Measurements from ENCODE around the gene NELFB. TPM values are rescaled to one million over a fixed set of nuclear protein-coding genes. Genes with fewer than 3 reads are reported as not detected.

The NELFB gene
- total and polyA plus RNA-seq, 5 donors: 33.8 to 38.6 (median 35.6) TPM

DNA sequence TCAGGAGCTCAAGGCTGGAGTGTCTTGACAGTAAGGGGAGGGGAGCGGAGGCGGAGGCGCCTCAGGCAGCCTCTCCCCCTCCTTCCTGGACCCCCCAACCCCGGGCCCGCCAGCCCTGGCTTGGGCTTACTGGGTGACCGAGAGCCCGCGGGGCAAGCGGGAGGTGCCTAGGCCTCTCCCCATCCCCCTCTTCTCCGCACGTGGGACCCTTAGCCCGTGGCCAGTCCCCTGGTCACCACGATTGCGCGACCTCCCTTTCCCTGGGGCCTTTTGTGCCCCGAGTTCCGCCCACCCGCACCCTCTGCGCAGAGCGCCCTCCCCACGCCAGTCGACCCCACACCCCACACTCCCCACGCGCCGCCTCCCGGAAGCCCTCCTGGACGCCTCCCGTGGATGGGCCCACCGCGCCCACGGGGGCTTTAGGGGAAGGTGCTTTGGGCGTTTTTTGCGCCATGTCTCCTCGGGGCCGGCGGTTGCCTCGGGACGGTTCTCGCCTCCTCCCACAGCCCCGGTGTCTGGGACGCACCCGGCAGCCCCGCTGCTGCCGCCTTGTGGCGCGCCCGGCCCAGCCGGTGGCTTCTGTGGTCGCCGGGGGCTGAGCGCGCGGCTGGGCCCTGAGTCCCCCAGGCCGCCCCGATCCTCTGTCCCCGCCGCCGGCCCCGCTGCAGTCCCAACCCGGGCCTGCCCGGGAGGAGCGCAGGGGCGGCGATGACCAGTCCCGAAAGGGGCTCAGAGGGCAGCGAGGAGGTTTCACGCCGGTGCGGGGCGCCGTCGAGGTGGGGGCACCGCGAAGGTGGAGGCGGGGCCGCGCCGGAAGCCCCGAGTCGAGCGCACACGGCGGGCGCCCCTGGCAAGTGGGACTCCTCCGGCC is 25.6 kb downstream of the NELFB start:
- no peaks in the 10 kb centered on the region for H3K27me3 ChIP-seq (ENCODE audit: control insufficient read depth, insufficient read depth)
- no peak overlapping the region for H3K27ac ChIP-seq (ENCODE audit: low read length)
- no peak overlapping the region for H3K4me3 ChIP-seq (ENCODE audit: low read length)
- DNase-seq (peak in 2 of 3 donors; percentile 33 to 73), ATAC-seq (no peak)
- 36% methylated on average over 85 of the region's 85 CpGs for WGBS
- peaks cover 5% of the 10 kb centered on the region for H3K4me1 ChIP-seq (ENCODE audit: control insufficient read depth, insufficient read depth, low read length)
- intact Hi-C loops (cut with DNase I): no loop called here
- H3K9me3 ChIP-seq (ENCODE audit: control insufficient read depth, low read length): no peaks in the 10 kb centered on the region

DNA sequence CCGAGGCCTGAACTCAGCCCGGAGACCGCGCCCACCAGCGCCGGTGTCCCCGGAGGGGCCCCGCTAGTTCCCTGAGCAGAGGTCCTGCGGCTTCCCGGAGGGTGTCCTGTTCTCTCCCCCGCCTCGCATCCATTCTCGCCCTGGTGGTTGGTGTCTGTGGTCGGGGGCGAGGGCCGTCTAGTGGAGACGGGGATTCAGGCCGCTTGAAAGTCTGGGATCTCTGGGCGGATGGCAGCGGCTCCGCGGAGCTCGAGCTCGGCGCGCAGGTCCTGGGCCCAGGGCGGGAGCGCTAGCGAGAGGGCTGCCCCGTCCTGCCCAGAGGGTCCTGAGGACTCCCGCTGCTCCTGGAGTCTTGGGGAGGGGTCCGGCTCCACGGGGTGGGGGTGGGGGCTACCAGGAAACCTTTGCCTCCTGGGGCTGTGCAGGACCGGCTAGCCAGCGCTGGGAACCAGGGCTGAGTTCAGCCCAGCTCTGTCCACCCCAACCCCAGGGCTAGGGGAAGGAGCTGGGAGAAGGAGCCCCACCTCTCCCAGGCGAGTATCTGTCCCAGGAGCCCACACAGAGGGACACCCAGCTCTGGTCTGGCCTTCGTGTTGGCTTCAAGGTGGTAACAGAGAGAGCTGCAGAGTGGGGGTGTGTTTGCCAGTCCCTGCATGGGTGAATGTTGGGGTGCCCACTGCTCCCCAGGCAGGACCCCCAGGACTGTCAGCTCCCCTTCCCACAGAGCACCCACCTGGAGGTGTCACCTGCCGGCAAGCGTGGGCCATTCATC is 26.4 kb downstream of the NELFB start:
- no peaks in the 10 kb centered on the region for H3K27me3 ChIP-seq (ENCODE audit: control insufficient read depth, insufficient read depth)
- no peak overlapping the region for H3K4me3 ChIP-seq (ENCODE audit: low read length)
- DNase-seq (no peak), ATAC-seq (no peak)
- no peaks in the 10 kb centered on the region for H3K4me1 ChIP-seq (ENCODE audit: control insufficient read depth, insufficient read depth, low read length)
- H3K9me3 ChIP-seq (ENCODE audit: control insufficient read depth, low read length): no peaks in the 10 kb centered on the region
- 56% methylated on average over 39 of the region's 39 CpGs for WGBS
- H3K27ac ChIP-seq (ENCODE audit: low read length): no peak overlapping the region
- intact Hi-C loops (cut with DNase I): no loop called here

GRCh38 chr9:137286975-137287383 is 31.9 kb downstream of the NELFB start:
- 52% methylated on average over 14 of the region's 14 CpGs for WGBS
- Histone ChIP-seq H3K27me3 (ENCODE audit: control insufficient read depth, insufficient read depth) (no peaks in the 10 kb centered on the region), H3K27ac (ENCODE audit: low read length) (no peak overlapping the region), H3K4me1 (ENCODE audit: control insufficient read depth, insufficient read depth, low read length) (no peaks in the 10 kb centered on the region), H3K9me3 (ENCODE audit: control insufficient read depth, low read length) (no peaks in the 10 kb centered on the region), H3K4me3 (ENCODE audit: low read length) (no peak overlapping the region)
- ATAC-seq (peak; percentile 90 to 91), DNase-seq (peak; percentile 52 to 74 (median 66))
- intact Hi-C loops (cut with DNase I): no loop called here

DNA sequence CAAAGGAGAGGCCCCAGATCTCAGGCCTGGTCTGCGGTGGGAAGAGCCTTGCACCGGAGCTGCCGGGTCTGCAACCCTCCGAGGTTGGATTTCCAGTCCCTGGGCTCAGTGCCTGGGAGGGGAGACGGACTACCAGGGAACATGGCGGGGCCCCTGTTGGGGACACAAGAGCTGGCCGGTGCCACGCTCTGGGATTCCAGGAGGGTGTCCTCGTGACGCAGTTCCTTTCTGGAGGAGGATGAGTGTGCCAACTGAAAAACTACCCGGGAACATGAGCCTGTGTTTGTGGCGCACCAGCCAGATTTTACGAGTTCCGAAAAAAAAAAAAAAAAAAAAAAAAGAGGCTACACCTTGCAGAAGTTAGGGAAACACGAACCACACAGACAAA is 38.0 kb downstream of the NELFB start:
- intact Hi-C loops (cut with DNase I): loop anchor here in 2 of 4 donors (10.0 kb wide), 1 partner anchor 232 kb away; no protein-coding TSS in a partner anchor
- WGBS: 74% methylated on average over 15 of the region's 15 CpGs
- H3K27me3 ChIP-seq (ENCODE audit: control insufficient read depth, insufficient read depth): no peaks in the 10 kb centered on the region
- ATAC-seq: no peak
- no peaks in the 10 kb centered on the region for H3K4me1 ChIP-seq (ENCODE audit: control insufficient read depth, insufficient read depth, low read length)
- no peaks in the 10 kb centered on the region for H3K9me3 ChIP-seq (ENCODE audit: control insufficient read depth, low read length)
- H3K27ac ChIP-seq (ENCODE audit: low read length): no peak overlapping the region
- H3K4me3 ChIP-seq (ENCODE audit: low read length): no peak overlapping the region
- DNase-seq: peak in 2 of 3 donors; percentile 33 to 46

GRCh38 chr9:137293482-137294090 is 38.5 kb downstream of the NELFB start:
- Histone ChIP-seq H3K4me1 (ENCODE audit: control insufficient read depth, insufficient read depth, low read length) (no peaks in the 10 kb centered on the region), H3K4me3 (ENCODE audit: low read length) (no peak overlapping the region), H3K27me3 (ENCODE audit: control insufficient read depth, insufficient read depth) (no peaks in the 10 kb centered on the region), H3K9me3 (ENCODE audit: control insufficient read depth, low read length) (no peaks in the 10 kb centered on the region), H3K27ac (ENCODE audit: low read length) (no peak overlapping the region)
- 61% methylated on average over 29 of the region's 29 CpGs for WGBS
- intact Hi-C loops (cut with DNase I): loop anchor here in 2 of 4 donors (10.0 kb wide), 1 partner anchor 231 kb away; no protein-coding TSS in a partner anchor
- ATAC-seq: peak in 1 of 2 donors; percentile 0
- peak in 2 of 3 donors; percentile 22 to 31 for DNase-seq

DNA sequence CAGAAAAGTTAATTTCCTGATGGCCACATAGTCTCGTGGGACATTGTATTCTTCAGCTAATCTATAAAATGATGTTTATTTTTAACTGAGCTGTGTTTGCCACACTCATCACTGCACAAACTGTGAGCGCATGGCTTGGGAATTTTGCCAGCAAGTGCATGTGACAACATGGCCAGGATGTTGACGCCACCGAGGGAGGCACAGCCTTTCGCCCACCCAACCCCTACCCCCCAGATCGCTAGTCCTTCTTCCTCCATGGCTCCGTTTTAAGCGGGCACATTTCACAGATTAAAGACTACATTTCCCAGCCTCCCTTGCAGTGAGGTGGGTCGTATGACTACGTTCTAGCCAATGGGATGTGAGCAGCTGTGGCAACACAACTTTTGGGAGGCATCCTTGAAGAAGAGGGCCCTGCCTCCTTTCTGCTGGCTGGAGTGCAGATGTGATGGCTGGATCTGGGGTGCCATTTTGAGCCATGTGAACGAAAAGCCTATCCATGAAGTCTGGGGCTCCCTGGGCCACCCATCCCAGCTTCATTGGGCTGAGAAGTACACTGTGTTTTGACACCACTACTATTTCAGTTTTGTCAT is 39.1 kb downstream of the NELFB start:
- Histone ChIP-seq H3K4me3 (ENCODE audit: low read length) (no peak overlapping the region), H3K4me1 (ENCODE audit: control insufficient read depth, insufficient read depth, low read length) (no peaks in the 10 kb centered on the region), H3K27ac (ENCODE audit: low read length) (no peak overlapping the region), H3K9me3 (ENCODE audit: control insufficient read depth, low read length) (no peaks in the 10 kb centered on the region), H3K27me3 (ENCODE audit: control insufficient read depth, insufficient read depth) (no peaks in the 10 kb centered on the region)
- peak; percentile 23 to 42 for ATAC-seq
- DNase-seq: peak in 2 of 3 donors; percentile 60 to 75
- intact Hi-C loops (cut with DNase I): loop anchor here in 2 of 4 donors (10.0 kb wide), 1 partner anchor 231 kb away; no protein-coding TSS in a partner anchor
- 40% methylated on average over 11 of the region's 11 CpGs for WGBS

DNA sequence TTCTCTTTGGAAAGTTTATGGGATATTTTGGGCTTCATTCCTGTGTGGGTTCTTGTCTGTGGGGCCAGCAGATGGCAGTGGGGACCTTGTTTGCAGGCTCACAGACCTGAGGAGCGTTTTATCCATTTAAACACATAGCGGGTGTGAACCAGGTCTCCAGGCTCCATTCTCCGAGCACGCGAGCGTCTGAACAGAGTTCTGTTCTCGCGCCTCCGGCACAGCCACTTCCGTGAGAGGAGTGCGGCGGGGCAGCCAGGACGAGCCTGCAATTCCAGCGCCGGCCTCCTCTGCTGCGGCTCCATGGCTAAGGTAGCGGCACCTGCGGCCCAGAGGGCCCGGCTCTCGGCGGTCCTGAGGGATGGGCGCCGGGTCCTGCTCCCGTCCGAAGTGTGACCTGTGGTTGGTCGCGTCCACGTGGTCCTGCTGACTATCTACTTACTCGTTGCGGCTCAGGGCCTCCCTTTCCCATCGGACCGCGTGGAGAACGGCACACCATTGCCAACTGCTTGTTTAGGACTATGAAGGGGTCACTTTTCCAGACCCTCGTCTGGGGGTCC is 39.6 kb downstream of the NELFB start:
- no peak overlapping the region for H3K27ac ChIP-seq (ENCODE audit: low read length)
- H3K4me1 ChIP-seq (ENCODE audit: control insufficient read depth, insufficient read depth, low read length): no peaks in the 10 kb centered on the region
- ATAC-seq (peak in 1 of 2 donors; percentile 0), DNase-seq (peak; percentile 22 to 65 (median 64))
- peak overlapping the region; percentile 74 for H3K4me3 ChIP-seq (ENCODE audit: low read length)
- WGBS: 22% methylated on average over 35 of the region's 35 CpGs
- intact Hi-C loops (cut with DNase I): loop anchor here in 3 of 4 donors (5.0 to 10.0 kb wide), 2 partner anchors 113 to 230 kb away; no protein-coding TSS in a partner anchor
- H3K9me3 ChIP-seq (ENCODE audit: control insufficient read depth, low read length): no peaks in the 10 kb centered on the region
- H3K27me3 ChIP-seq (ENCODE audit: control insufficient read depth, insufficient read depth): no peaks in the 10 kb centered on the region

DNA sequence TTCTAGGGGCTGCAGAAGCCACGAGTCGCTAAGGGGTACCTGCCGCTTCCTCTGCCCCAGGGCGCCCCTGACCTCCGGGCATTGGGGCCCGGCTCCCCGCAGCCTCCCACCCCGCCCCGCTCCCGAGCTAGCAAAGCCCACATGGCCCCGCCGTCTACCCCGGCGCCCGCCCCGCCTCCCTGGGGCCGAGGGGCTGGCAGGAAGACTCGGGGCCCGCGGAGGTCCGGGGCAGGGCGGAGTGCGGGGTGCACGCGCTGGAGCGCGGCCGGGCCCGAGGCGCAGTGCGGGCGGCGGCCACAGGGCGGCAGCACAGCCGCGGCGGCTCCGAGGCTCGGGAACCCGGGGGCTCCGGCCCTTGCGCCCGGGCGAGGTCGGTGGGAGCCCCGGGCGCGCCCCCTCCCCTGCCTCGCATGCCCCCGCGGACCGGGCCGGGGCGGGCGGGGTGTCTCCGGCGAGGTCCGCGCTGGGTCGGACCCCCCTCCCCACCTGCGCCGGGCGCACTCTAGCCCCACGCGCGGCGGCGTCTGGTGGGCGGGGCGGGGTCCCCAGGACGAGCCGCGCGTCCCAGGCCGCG is 40.2 kb downstream of the NELFB start:
- DNase-seq: peak; percentile 31 to 77 (median 70)
- 2% methylated on average over 76 of the region's 76 CpGs for WGBS
- intact Hi-C loops (cut with DNase I): loop anchor here in 3 of 4 donors (5.0 to 10.0 kb wide), 2 partner anchors 112 to 229 kb away; no protein-coding TSS in a partner anchor
- Histone ChIP-seq H3K4me3 (ENCODE audit: low read length) (peak overlapping the region; percentile 74), H3K27ac (ENCODE audit: low read length) (peak overlapping the region; percentile 34), H3K9me3 (ENCODE audit: control insufficient read depth, low read length) (no peaks in the 10 kb centered on the region), H3K27me3 (ENCODE audit: control insufficient read depth, insufficient read depth) (no peaks in the 10 kb centered on the region), H3K4me1 (ENCODE audit: control insufficient read depth, insufficient read depth, low read length) (no peaks in the 10 kb centered on the region)
- peak; percentile 11 to 14 for ATAC-seq

- Histone ChIP-seq H3K9me3 (ENCODE audit: control insufficient read depth, low read length) (no peaks in the 10 kb centered on the region), H3K4me1 (ENCODE audit: control insufficient read depth, insufficient read depth, low read length) (no peaks in the 10 kb centered on the region), H3K27me3 (ENCODE audit: control insufficient read depth, insufficient read depth) (no peaks in the 10 kb centered on the region), H3K27ac (ENCODE audit: low read length) (peak overlapping the region; percentile 34), H3K4me3 (ENCODE audit: low read length) (peak overlapping the region; percentile 74)
- DNase-seq (peak in 2 of 3 donors; percentile 59 to 67), ATAC-seq (peak in 1 of 2 donors; percentile 1)
- 6% methylated on average over 77 of the region's 78 CpGs for WGBS
- intact Hi-C loops (cut with DNase I): loop anchor here in 3 of 4 donors (5.0 to 10.0 kb wide), 2 partner anchors 111 to 229 kb away; no protein-coding TSS in a partner anchor
Observed at GRCh38 chr9:137295849-137296669, 40.9 kb downstream of the NELFB start.
